HG03469 (cell line): ENCODE data around the gene IL11.
"Not testable (repeated sequence)": the region's sequence is repeated elsewhere in the genome, so short reads cannot be mapped to it uniquely, and the experiment has no call there.

Experiments
- ATAC-seq: cut with Tn5 transposase; IDR thresholded peaks from one replicate; pipeline ENCODE4 v1.9.1; 2021; ENCODE audit warnings: mild to moderate bottlenecking, moderate library complexity, moderate number of reproducible peaks; ENCODE audit not compliant: unreplicated experiment

The IL11 gene

DNA sequence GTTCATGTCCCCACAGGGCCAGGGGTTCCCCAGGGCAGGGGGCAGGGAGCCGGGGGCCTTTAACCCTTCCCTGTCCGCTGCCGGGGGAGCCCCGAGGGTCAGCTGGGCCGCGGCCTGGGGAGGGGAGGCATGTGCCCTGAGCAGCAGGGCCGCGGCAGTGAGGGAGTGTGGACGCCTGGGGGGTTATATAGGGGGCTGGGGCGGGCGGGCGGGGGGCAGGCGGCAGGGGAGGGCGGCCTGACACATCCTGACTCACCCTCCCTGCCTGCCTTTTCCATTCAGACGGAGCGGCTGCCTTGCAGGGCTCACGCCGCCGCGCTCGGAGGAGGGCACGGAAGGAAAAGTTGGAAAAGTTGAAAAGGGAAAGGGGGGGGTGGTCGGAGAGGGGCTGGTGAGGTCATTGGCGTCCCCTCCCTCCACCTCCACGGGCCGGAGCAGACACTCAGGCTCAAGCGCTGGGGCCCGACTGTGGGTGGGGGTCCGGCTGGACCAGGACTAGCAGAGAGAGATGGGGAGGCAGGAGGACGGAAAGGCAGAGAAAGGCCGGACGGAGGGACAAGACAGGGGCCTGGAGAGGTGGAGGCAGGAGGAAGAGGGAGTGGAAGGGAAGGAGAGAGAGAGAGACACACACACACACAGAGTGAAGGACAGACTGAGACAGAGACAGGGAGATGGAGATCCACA is at the start of gene IL11:
IL11 (minus strand) TSS at position 159 of the 684 bp plus-strand sequence; CDS start at position 6, 153 bp downstream.
- ATAC-seq: no peak

GRCh38 chr19:55419624-55420236 is 49.5 kb upstream of the IL11 start:
- no peak for ATAC-seq

DNA sequence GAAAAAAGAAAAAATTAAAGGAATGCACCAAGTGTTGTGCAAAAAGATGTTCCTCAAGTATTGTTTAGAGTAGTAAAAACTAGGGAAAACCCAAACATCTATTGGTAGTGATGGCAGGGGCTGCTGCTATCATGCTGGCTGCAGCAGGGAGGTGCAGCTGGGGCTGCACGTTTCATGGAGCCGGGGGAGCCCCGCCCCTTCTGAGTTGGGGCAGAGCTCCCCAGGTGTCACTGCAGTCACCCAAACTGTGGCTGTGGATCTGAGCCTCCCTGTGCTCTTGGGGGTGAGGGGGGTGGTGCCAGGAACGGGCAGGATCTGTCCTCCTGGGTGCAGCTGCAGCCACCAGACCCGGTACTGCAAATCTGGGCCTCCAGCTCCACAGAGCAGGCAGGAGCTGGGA is 48.8 kb upstream of the IL11 start:
- ATAC-seq: no peak

- no peak for ATAC-seq
Observed at GRCh38 chr19:55418185-55418584, 47.9 kb upstream of the IL11 start.

DNA sequence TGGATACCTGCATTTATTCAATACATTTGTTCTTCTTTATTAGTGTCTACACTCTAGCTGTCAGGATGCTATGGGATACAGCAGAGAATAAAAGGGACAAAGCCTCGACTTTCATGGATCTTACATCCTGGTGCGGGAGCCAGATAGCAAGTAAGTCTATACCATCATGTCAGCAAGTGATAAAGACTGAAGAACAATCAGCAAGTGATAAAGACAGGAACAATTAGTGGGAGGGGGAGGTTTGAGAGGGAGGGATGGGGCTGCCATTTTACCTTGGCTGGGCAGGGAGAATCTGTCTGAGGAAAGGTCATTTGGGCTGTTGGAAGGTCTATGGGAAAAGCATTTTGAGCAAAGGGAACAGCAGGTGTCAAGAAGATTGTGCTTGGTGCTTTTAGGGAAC is 39.9 kb upstream of the IL11 start:
- ATAC-seq: no peak

- not testable (repeated sequence) for ATAC-seq
Observed at GRCh38 chr19:55409179-55409578, 38.9 kb upstream of the IL11 start.

DNA sequence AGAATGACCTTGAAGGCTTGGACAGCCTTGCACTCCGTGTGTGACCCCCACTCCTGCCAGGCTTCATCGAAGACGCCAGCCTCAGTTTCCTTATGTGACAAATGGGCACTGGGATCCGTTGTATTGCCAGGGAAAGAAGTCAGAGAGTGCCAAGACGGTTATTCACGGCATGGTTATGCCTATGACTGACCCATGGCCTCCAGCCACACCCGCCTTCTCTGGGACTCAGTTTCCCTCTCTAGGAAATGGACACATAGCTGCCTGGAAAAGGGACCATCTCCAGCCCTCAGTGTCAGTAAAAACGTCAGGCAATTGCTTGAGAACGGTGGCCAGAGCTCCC is 38.2 kb upstream of the IL11 start:
- no peak for ATAC-seq

DNA sequence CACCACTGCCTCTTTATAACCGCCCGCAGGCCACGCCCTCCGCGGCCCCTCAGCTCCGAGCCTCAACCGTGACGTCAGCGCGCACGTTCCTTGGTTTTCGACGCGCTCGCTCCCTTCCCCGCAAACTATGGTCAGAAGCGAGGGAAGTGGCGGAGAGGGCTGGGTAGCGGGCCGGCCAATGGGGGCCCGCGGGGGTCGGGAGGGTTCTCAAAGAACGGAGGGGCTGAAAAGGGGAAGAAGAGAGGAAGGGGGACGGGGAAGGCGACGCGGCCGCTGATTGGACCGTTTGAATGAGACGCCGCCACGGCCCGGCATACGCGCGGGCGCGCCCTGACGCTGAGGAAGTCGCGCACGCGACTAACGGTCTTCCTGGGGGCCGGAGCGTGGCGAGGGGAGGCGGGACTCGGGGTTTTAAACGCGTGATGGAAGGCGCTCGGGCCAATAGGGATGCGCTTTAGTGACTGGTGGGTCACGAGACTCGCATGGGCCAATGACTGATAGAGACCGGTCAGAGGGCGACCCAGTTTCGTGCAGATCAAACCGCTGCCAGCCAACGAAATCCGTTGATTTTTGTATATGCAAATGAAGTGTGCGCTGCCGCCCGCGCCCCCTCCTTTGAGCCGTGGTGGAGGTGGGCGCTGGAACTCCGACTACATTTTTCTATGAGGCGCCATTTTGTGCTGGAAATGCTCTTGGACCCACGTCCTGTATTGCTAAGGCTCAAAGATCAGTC is 37.7 kb upstream of the IL11 start:
- peak; percentile 66 for ATAC-seq

GRCh38 chr19:55407550-55407799 is 37.2 kb upstream of the IL11 start, which contains the start of gene UBE2S:
TSS of gene UBE2S (minus strand) at chr19:55407788. CDS start at chr19:55407589, 199 bp downstream.
- peak; percentile 4 for ATAC-seq

DNA sequence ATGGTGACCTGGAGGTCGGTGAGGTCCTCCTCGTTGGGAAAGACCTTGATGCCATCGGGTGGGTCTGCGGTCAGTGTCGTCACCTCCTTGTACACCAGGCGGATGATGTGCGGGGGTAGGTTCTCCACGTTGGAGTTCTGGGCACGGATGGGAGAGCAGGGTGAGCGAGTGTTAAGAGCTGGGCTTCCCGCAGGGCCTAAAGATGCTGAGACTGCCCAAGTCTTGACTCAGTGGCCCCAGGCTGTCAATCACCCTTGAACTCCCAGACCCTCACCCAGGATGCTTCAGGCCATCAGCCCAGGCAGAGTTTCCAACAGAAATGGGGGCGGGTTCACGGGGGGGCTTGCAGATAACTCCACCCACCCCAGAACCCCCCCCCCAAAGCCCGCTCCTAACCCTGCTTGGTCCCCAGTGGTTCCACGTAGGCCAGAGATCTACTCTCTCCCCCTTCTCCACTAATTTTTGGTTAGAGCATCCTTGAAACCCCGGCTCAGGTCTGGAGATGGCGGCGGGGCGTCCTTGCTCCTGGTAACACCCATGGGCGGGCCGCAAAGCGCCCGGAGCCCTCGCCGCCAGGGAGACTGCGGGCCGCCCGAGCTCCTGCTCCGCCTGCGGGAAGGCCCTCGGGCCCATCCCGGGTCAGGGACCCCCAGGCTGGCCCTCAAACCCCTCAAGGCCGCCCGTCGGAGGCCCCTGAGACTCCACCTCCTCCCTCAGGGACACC is 36.7 kb upstream of the IL11 start:
- ATAC-seq: no peak

GRCh38 chr19:55406091-55406825 is 36.0 kb upstream of the IL11 start:
- no peak for ATAC-seq

DNA sequence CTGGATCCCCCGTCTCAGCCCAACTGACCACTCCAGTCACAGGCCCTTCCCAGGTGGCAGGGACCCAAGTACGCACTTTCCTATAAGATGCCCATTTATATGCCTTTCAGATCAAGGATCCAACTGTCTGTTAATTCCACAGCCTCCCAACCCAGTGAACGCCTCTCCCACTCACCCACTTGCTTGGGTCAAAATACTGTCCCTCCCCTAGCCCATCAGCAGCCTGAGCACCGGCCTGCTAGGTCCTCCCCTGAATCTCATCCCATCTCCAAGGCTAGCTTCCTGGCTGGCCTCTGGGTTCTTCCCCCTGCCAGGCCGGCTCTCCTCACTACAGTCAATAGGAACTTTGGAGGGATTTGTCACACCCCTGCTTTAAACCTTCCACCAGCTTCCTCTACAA is 35.4 kb upstream of the IL11 start:
- ATAC-seq: no peak

GRCh38 chr19:55402509-55402908 is 32.2 kb upstream of the IL11 start:
- no peak for ATAC-seq

DNA sequence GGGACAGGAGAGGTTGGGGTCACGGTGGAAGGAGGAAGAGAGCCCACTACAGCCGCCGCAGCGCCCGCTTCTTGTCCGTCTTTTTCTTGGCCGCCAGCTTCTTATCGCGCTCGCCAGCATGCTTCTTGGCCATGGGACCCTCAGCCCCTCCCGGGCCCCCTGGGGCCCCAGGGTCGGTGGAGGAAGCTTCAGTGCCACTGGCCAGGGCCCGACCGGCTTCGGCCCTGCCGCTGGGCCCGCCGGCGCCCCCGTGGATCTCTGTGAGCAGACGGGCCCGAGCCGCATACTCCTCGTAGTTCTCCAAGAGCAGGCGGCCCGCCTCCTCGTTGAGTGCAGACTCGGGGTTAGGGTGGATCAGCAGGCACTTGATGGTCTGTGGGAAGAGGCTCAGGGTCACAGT is 31.1 kb upstream of the IL11 start:
- ATAC-seq: not testable (repeated sequence)

- no peak for ATAC-seq
Observed at GRCh38 chr19:55400281-55401087, 30.2 kb upstream of the IL11 start.

DNA sequence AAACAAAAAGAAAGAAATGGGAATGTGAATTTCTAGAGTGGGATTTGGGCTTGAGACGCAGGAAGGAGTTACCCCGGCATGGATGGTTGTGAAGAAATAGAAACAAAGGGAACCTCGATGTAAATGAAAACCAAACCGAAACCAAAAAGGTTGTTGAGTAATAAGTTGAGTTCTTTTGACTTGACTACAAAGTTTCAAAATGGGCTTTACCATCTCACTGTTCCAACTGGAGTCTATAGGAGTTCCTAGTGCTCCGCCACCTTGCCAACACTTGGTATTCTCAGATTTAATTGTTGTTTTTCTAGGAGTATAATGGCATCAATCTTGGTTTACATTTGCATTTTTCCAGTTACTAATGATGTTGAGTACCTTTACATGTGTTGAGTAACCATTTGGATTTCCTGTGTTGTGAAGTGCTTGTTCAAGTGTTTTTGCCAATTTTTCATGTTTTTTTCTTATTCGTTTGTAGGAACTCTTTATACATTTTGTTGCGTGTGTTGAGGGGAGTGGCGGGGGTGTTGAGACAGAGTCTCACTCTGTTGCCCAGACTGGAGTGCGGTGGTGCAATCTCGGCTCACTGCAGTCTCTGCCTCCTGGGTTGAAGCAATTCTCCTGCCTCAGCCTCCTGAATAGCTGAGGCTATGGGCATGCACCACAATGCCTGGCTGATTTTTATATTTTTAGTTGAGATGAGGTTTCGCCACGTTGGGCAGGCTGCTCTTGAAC is 28.1 kb upstream of the IL11 start:
- ATAC-seq: no peak

GRCh38 chr19:55392820-55393761 is 22.8 kb upstream of the IL11 start:
- ATAC-seq: no peak
